ENCODE measurements around the gene DNAI7. TPM values are rescaled to one million over a fixed set of nuclear protein-coding genes. Genes with fewer than 3 reads are reported as not detected.
A peak's percentile ranks its signal among the peaks of the same experiment; 100 is the strongest.

The DNAI7 gene
- polyA plus RNA-seq, 3 donors = not detected

- Histone ChIP-seq H4K20me1 (ENCODE audit: insufficient read depth, low read length) (peaks cover 36% of the 10 kb centered on the region), H3K4me2 (replicated peaks; ENCODE audit: extremely low read depth, low read length, poor library complexity, severe bottlenecking) (peak overlapping the region; percentile 24), H3K27ac (ENCODE audit: low read depth in 1 of 2, low read length in 2 of 2) (peak overlapping the region in 1 of 2 donors; percentile 59), H3K27me3 (ENCODE audit: control insufficient read depth in 2 of 2, insufficient read depth in 2 of 2, low read length in 2 of 2) (no peaks in the 10 kb centered on the region), H3K9me3 (replicated peaks in 1 of 2; ENCODE audit: control insufficient read depth in 1 of 2, insufficient read depth in 1 of 2, low read length in 2 of 2) (no peaks in the 10 kb centered on the region), H3K36me3 (replicated peaks in 1 of 2; ENCODE audit: control insufficient read depth in 1 of 2, insufficient read depth in 2 of 2, low read length in 2 of 2) (peaks cover 40 to 76% of the 10 kb centered on the region in 2 donors), H2AFZ (ENCODE audit: insufficient read depth, low read depth, low read length, poor library complexity, severe bottlenecking) (no peak overlapping the region), H3K4me3 (replicated peaks in 1 of 3; ENCODE audit: low read depth in 2 of 3, low read length in 3 of 3) (no peak overlapping the region), H3K4me1 (ENCODE audit: control insufficient read depth in 1 of 2, insufficient read depth in 2 of 2, low read length in 2 of 2) (peaks cover 32 to 49% of the 10 kb centered on the region in 2 donors), H3K9ac (ENCODE audit: insufficient read depth, low read length, poor library complexity, severe bottlenecking) (no peak overlapping the region), H3K79me2 (ENCODE audit: insufficient read depth, low read length) (peaks cover 13% of the 10 kb centered on the region)
- H3K27ac Mint-ChIP-seq = peak overlapping the region in 3 of 7 donors; percentile 71 to 86 (median 74)
- intact Hi-C loops (cut with micrococcal nuclease) = loop anchor here in 1 of 2 donors (10.0 kb wide), 1 partner anchor 77 kb away; no protein-coding TSS in a partner anchor
- no peak overlapping the region for H3K4me3 Mint-ChIP-seq
- peaks cover 0 to 1% (median 0%) of the 10 kb centered on the region in 3 donors for H3K27me3 Mint-ChIP-seq (ENCODE audit: low read depth in 3 of 3)
- H3K4me1 Mint-ChIP-seq = peaks cover 46% of the 10 kb centered on the region
- no CpG with 5 or more reads among the region's 1 CpG for WGBS (ENCODE audit: insufficient coverage)
- DNase-seq = peak in 1 of 3 donors; percentile 20
- no peaks in the 10 kb centered on the region for H3K9me3 Mint-ChIP-seq
- peaks cover 66 to 77% of the 10 kb centered on the region in 2 donors for H3K36me3 Mint-ChIP-seq
- TF ChIP-seq CTCF (IDR thresholded peaks at IDR 0.05) = no peak
Observed at GRCh38 chr12:25071366-25071765, 123.6 kb downstream of the DNAI7 start.

- no peak for DNase-seq
- no peak overlapping the region for H3K4me3 ChIP-seq (replicated peaks in 1 of 3; ENCODE audit: low read depth in 2 of 3, low read length in 3 of 3)
- TF ChIP-seq CTCF (IDR thresholded peaks at IDR 0.05) = no peak
- H3K9me3 ChIP-seq (replicated peaks in 1 of 2; ENCODE audit: control insufficient read depth in 1 of 2, insufficient read depth in 1 of 2, low read length in 2 of 2) = no peaks in the 10 kb centered on the region
- no peak overlapping the region for H3K4me3 Mint-ChIP-seq
- H3K9ac ChIP-seq (ENCODE audit: insufficient read depth, low read length, poor library complexity, severe bottlenecking) = no peak overlapping the region
- H3K9me3 Mint-ChIP-seq = no peaks in the 10 kb centered on the region
- peak overlapping the region in 3 of 7 donors; percentile 1 to 67 (median 16) for H3K27ac Mint-ChIP-seq
- peaks cover 8% of the 10 kb centered on the region for H3K79me2 ChIP-seq (ENCODE audit: insufficient read depth, low read length)
- peaks cover 32 to 37% of the 10 kb centered on the region in 2 donors for H3K4me1 ChIP-seq (ENCODE audit: control insufficient read depth in 1 of 2, insufficient read depth in 2 of 2, low read length in 2 of 2)
- no peak overlapping the region for H2AFZ ChIP-seq (ENCODE audit: insufficient read depth, low read depth, low read length, poor library complexity, severe bottlenecking)
- H3K36me3 ChIP-seq (replicated peaks in 1 of 2; ENCODE audit: control insufficient read depth in 1 of 2, insufficient read depth in 2 of 2, low read length in 2 of 2) = peaks cover 59 to 81% of the 10 kb centered on the region in 2 donors
- H4K20me1 ChIP-seq (ENCODE audit: insufficient read depth, low read length) = peaks cover 39% of the 10 kb centered on the region
- H3K27me3 Mint-ChIP-seq (ENCODE audit: low read depth in 3 of 3) = peaks cover 0 to 1% (median 0%) of the 10 kb centered on the region in 3 donors
- peaks cover 73 to 86% of the 10 kb centered on the region in 2 donors for H3K36me3 Mint-ChIP-seq
- no peaks in the 10 kb centered on the region for H3K27me3 ChIP-seq (ENCODE audit: control insufficient read depth in 2 of 2, insufficient read depth in 2 of 2, low read length in 2 of 2)
- peaks cover 42% of the 10 kb centered on the region for H3K4me1 Mint-ChIP-seq
- H3K27ac ChIP-seq (ENCODE audit: low read depth in 1 of 2, low read length in 2 of 2) = peak overlapping the region in 1 of 2 donors; percentile 33
- intact Hi-C loops (cut with micrococcal nuclease) = no loop called here
- no peak overlapping the region for H3K4me2 ChIP-seq (replicated peaks; ENCODE audit: extremely low read depth, low read length, poor library complexity, severe bottlenecking)
- no CpG with 5 or more reads among the region's 2 CpGs for WGBS (ENCODE audit: insufficient coverage)
Observed at GRCh38 chr12:25069224-25069623, 125.7 kb downstream of the DNAI7 start.

All from CD14-positive monocyte (primary cell).